ENCODE results near the gene HTATIP2. TPM values are rescaled to one million over a fixed set of nuclear protein-coding genes. Genes with fewer than 3 reads are reported as not detected.

Gene HTATIP2
- total RNA-seq, result 10 to 100 TPM; 82.1 to 83.4 TPM

DNA sequence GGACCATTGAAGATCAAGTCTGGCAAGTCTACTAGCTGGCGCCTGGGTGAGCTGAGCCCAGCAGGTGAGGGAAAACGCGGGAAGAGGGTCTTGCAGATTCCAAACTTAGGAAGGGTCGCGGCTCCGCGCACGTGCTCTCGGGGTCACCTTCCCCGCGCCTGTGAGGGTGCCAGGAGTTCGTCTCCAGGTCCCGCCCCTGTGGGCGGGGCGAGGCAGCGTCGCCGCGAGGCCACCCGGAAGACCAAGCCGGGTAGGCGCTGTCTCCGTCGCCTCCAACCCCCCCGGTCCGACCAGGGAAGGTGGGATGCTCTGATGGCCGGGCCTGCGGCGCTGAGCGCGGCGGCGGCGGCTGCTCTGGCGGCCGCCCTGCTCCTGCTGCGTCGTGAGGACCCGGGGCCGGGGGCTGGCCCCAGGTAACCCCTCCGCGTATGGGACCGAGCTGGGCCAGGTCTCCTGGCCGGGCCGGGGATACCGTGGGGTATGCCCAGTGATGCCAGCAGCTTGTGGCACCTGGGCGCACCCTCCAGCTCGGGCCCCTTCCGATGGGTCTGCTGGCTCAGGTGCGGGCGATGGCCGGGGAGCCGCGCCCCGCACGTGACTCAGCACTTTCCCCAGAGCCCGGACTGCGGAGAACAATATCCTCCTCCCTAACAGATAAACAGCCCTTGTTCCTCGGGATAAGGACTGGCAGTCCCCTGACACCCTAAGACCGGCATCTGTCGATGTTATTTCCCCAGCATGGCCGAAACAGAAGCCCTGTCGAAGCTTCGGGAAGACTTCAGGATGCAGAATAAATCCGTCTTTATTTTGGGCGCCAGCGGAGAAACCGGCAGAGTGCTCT is at the start of gene HTATIP2:
HTATIP2 (plus strand) TSS at position 215 of the 841 bp plus-strand sequence; CDS start at position 739, 524 bp downstream.
- intact Hi-C loops (cut with micrococcal nuclease), result loop anchor here (1.0 to 10.0 kb wide), 4 partner anchors 24 to 641 kb away; partner anchors contain the start of gene PRMT3
- POLR2A ChIA-PET, result interaction anchor here (0.6 to 1.0 kb wide), 2 partner anchors 25 to 209 kb away, joined by 3 to 4 read pairs; no protein-coding TSS in a partner anchor

DNA sequence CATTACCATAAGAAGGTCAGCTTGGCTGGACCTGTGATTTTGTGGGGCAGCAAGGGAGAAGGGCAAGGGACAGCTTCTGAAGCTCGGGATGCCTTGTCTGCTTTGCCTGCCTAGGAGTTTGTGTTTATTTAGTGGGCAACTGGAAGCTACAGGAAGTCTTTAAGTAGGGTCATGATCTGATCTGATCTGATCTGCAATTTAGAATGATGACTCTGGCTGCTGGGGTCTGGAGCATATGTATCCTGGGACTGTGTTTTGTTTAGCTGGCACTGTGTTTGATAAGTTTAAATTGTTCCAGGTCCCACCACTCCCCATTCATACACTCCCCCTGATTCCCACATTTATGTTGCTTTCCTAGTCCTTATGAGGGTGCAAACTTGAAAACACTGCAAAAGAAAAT is 47.7 kb upstream of the HTATIP2 start:
- Mint-ChIP-seq H3K9me3 (no peaks in the 10 kb centered on the region), H3K36me3 (no peaks in the 10 kb centered on the region), H3K4me3 (no peak overlapping the region), H3K4me1 (ENCODE audit: low read depth) (no peaks in the 10 kb centered on the region), H3K27me3 (no peaks in the 10 kb centered on the region), H3K27ac (no peak overlapping the region)
- intact Hi-C loops (cut with micrococcal nuclease), result no loop called here
- ChIA-PET POLR2A (no interaction called here), CTCF (interaction anchor here (1.3 kb wide), 1 partner anchor 188 kb away, joined by 3 read pairs; no protein-coding TSS in a partner anchor)
- DNase-seq, result no peak

More for the DNA sequence above, at the start of gene HTATIP2:
- no peaks in the 10 kb centered on the region for H3K9me3 Mint-ChIP-seq
- CTCF ChIA-PET, result interaction anchor here (1.3 to 3.1 kb wide), 3 partner anchors 10 to 235 kb away, joined by 4 to 27 read pairs (median 11); no protein-coding TSS in a partner anchor
- H3K27me3 Mint-ChIP-seq, result no peaks in the 10 kb centered on the region
- DNase-seq, result peak; percentile 82
- peaks cover 58% of the 10 kb centered on the region for H3K4me1 Mint-ChIP-seq (ENCODE audit: low read depth)
- H3K4me3 Mint-ChIP-seq, result peak within 1 kb of the TSS; percentile 80
- peaks cover 21% of the 10 kb centered on the region for H3K36me3 Mint-ChIP-seq
- H3K27ac Mint-ChIP-seq, result peak within 1 kb of the TSS; percentile 84

DNA sequence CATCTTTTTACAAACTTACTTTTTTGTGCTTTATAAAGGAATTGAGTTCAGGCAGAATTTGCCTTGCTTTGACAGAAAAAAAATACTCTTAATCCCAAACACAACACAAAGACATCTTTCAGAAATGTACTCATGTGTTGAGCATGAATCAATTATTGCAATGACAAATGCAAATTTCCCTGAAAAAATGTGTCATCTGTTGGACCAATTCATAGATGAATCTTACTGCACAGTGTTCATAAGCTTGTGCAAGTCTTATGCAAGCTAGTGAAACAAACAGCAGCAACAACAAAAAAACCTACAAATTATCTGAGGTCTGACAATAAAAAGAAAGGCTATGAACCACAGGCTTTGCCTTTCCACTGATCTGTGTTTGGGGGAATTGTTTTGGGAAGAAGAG is 42.3 kb upstream of the HTATIP2 start:
- Mint-ChIP-seq H3K4me1 (ENCODE audit: low read depth) (no peaks in the 10 kb centered on the region), H3K9me3 (no peaks in the 10 kb centered on the region), H3K27ac (no peak overlapping the region), H3K27me3 (peaks cover 5% of the 10 kb centered on the region), H3K4me3 (no peak overlapping the region), H3K36me3 (no peaks in the 10 kb centered on the region)
- no peak for DNase-seq
- intact Hi-C loops (cut with micrococcal nuclease), result no loop called here
- POLR2A ChIA-PET, result no interaction called here
- CTCF ChIA-PET, result interaction anchor here (1.4 kb wide), 1 partner anchor 34 kb away, joined by 4 read pairs; no protein-coding TSS in a partner anchor

DNA sequence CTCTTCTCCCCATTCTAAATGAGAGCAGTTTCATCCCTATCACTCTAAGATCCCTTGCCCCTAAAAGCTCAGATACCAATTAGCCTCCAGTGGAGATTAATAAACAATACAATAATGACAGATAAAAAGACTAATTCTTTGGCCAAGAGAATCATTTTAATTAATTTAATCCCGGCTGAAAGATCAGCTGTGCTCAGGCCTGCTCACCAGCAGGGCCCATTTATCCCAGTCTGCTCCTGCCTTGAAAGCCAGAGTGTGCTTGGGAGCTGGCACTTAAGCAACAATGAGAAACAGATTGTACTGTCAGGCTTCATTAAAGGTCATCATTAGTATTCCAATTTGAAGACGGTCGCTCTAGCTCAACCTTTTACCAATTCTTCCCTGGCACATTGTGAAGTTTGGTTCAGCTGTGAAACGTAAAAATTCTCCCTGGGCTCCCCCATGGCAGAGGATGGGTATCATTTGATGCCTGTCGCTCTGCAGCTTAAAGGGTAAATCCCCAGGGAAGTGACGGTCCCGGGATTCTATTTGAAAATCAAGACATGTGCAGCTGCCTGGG is 36.1 kb upstream of the HTATIP2 start:
- Mint-ChIP-seq H3K4me3 (no peak overlapping the region), H3K27ac (no peak overlapping the region), H3K36me3 (no peaks in the 10 kb centered on the region), H3K9me3 (no peaks in the 10 kb centered on the region), H3K27me3 (peaks cover 8% of the 10 kb centered on the region), H3K4me1 (ENCODE audit: low read depth) (no peaks in the 10 kb centered on the region)
- POLR2A ChIA-PET, result no interaction called here
- no peak for DNase-seq
- intact Hi-C loops (cut with micrococcal nuclease), result no loop called here
- CTCF ChIA-PET, result no interaction called here

DNA sequence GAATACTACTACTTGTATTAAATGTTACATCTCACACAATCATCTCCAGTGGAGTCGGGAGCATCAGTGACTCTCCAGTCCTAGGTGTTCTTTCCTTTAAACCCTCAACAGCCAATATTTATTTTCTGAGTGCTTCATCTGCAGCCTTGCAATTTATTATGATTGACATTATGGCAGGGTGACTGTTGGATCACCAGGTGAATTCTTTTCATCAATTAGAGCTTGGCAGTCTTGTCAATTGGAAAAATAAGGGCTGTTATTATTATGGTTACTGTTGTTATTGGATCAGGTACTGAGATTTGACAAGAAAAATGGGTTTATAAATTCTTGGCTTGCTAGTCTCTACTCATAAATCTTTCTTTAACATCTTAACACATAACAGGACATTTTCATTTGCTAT is 27.5 kb upstream of the HTATIP2 start:
- intact Hi-C loops (cut with micrococcal nuclease), result loop anchor here (5.0 kb wide), 1 partner anchor 209 kb away; no protein-coding TSS in a partner anchor
- H3K36me3 Mint-ChIP-seq, result no peaks in the 10 kb centered on the region
- H3K27me3 Mint-ChIP-seq, result peaks cover 46% of the 10 kb centered on the region
- H3K9me3 Mint-ChIP-seq, result no peaks in the 10 kb centered on the region
- ChIA-PET CTCF (no interaction called here), POLR2A (no interaction called here)
- no peaks in the 10 kb centered on the region for H3K4me1 Mint-ChIP-seq (ENCODE audit: low read depth)
- H3K27ac Mint-ChIP-seq, result no peak overlapping the region
- DNase-seq, result no peak
- no peak overlapping the region for H3K4me3 Mint-ChIP-seq

- Mint-ChIP-seq H3K36me3 (no peaks in the 10 kb centered on the region), H3K4me1 (ENCODE audit: low read depth) (no peaks in the 10 kb centered on the region), H3K4me3 (no peak overlapping the region), H3K9me3 (no peaks in the 10 kb centered on the region), H3K27me3 (peaks cover 53% of the 10 kb centered on the region), H3K27ac (no peak overlapping the region)
- ChIA-PET CTCF (interaction anchor here (1.6 kb wide), 1 partner anchor 209 kb away, joined by 6 read pairs; no protein-coding TSS in a partner anchor), POLR2A (no interaction called here)
- DNase-seq, result peak; percentile 13
- intact Hi-C loops (cut with micrococcal nuclease), result loop anchor here (5.0 kb wide), 1 partner anchor 210 kb away; no protein-coding TSS in a partner anchor
Observed at GRCh38 chr11:20337526-20338154, 25.9 kb upstream of the HTATIP2 start.

- POLR2A ChIA-PET, result no interaction called here
- DNase-seq, result no peak
- no peaks in the 10 kb centered on the region for H3K36me3 Mint-ChIP-seq
- no peaks in the 10 kb centered on the region for H3K4me1 Mint-ChIP-seq (ENCODE audit: low read depth)
- H3K9me3 Mint-ChIP-seq, result no peaks in the 10 kb centered on the region
- peaks cover 52% of the 10 kb centered on the region for H3K27me3 Mint-ChIP-seq
- no peak overlapping the region for H3K4me3 Mint-ChIP-seq
- CTCF ChIA-PET, result interaction anchor here (1.2 kb wide), 1 partner anchor 210 kb away, joined by 4 read pairs; no protein-coding TSS in a partner anchor
- H3K27ac Mint-ChIP-seq, result no peak overlapping the region
- intact Hi-C loops (cut with micrococcal nuclease), result no loop called here
Observed at GRCh38 chr11:20342347-20343141, 21.0 kb upstream of the HTATIP2 start.

DNA sequence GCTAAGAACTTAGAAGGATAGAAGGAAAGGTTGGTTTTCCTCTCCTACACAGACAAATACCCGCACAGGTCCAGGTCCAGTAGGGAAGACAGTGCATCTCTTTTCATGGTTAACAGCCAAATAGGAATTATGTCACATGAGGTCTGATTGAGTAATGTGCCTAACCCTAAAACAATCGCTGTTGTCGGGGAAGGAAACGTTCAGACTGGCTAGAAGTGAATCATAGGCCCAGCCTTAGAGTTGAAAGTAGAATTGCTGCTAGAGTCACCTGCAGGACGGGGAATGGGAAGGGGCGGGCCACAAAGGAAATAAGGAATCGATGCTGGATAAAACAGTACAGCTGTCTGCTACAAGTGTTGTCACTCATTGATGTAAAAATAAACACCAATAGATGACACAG is 12.4 kb upstream of the HTATIP2 start:
- ChIA-PET POLR2A (no interaction called here), CTCF (interaction anchor here (1.6 to 9.9 kb wide), 4 partner anchors 10 to 223 kb away, joined by 3 to 173 read pairs (median 44); partner anchors contain the start of gene HTATIP2)
- Mint-ChIP-seq H3K9me3 (no peaks in the 10 kb centered on the region), H3K27me3 (peaks cover 1% of the 10 kb centered on the region), H3K4me1 (ENCODE audit: low read depth) (peaks cover 6% of the 10 kb centered on the region), H3K27ac (no peak overlapping the region), H3K36me3 (no peaks in the 10 kb centered on the region), H3K4me3 (no peak overlapping the region)
- intact Hi-C loops (cut with micrococcal nuclease), result loop anchor here (10.0 kb wide), 1 partner anchor 396 kb away; no protein-coding TSS in a partner anchor
- DNase-seq, result no peak

DNA sequence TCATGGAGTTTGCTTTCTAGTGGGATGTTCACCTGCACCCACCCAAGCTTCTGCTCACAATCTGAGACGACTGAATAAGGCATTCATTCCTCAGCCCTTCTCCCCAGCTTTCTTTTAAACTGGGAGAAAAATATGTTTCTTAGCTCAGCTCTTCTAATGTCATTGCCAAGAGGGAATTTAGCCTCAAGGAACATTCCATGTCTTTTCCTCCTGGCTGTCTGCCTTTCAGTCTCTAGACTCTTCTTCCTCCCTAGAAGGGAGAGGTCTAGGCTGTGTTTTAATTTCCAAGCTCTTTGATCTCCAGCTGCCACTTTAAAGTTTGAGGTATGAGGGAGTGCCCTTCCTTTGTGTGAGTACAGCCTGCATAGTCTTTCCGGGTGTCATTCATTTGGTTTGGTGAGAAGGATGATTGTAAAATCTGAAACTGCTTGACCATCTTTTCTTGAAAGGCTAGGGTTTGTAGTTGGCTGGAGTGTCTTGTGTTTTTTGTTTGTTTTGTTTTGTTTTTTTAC is 11.7 kb upstream of the HTATIP2 start:
- CTCF ChIA-PET, result interaction anchor here (0.6 to 9.9 kb wide), 7 partner anchors 9 to 1555 kb away, joined by 3 to 173 read pairs (median 17); partner anchors contain the start of gene HTATIP2
- Mint-ChIP-seq H3K9me3 (no peaks in the 10 kb centered on the region), H3K27ac (no peak overlapping the region), H3K4me1 (ENCODE audit: low read depth) (peaks cover 6% of the 10 kb centered on the region), H3K27me3 (no peaks in the 10 kb centered on the region), H3K36me3 (no peaks in the 10 kb centered on the region), H3K4me3 (no peak overlapping the region)
- POLR2A ChIA-PET, result no interaction called here
- intact Hi-C loops (cut with micrococcal nuclease), result loop anchor here (10.0 kb wide), 1 partner anchor 397 kb away; no protein-coding TSS in a partner anchor
- DNase-seq, result no peak

GRCh38 chr11:20353829-20354434 is 9.6 kb upstream of the HTATIP2 start:
- POLR2A ChIA-PET, result interaction anchor here (1.5 kb wide), 1 partner anchor 226 kb away, joined by 4 read pairs; no protein-coding TSS in a partner anchor

More at GRCh38 chr11:20353829-20354434, 9.6 kb upstream of the HTATIP2 start:
- CTCF ChIA-PET, result interaction anchor here (0.7 to 9.9 kb wide), 23 partner anchors 10 to 417 kb away, joined by 3 to 173 read pairs (median 4); partner anchors contain the start of genes DBX1 and HTATIP2
- DNase-seq, result peak; percentile 50
- no peak overlapping the region for H3K4me3 Mint-ChIP-seq
- H3K4me1 Mint-ChIP-seq (ENCODE audit: low read depth), result peaks cover 6% of the 10 kb centered on the region
- H3K36me3 Mint-ChIP-seq, result no peaks in the 10 kb centered on the region
- no peaks in the 10 kb centered on the region for H3K9me3 Mint-ChIP-seq
- H3K27me3 Mint-ChIP-seq, result no peaks in the 10 kb centered on the region
- intact Hi-C loops (cut with micrococcal nuclease), result loop anchor here (10.0 kb wide), 1 partner anchor 399 kb away; no protein-coding TSS in a partner anchor
- H3K27ac Mint-ChIP-seq, result no peak overlapping the region

Measured in activated CD4-positive, alpha-beta memory T cell treated with anti-CD3 and anti-CD28 coated beads for 36 hours (primary cell).